ENCODE data around the gene CHST8. TPM values are rescaled to one million over a fixed set of nuclear protein-coding genes. Genes with fewer than 3 reads are reported as not detected.

CHST8 gene
- polyA plus RNA-seq, 1 donor, result 0.38 TPM

DNA sequence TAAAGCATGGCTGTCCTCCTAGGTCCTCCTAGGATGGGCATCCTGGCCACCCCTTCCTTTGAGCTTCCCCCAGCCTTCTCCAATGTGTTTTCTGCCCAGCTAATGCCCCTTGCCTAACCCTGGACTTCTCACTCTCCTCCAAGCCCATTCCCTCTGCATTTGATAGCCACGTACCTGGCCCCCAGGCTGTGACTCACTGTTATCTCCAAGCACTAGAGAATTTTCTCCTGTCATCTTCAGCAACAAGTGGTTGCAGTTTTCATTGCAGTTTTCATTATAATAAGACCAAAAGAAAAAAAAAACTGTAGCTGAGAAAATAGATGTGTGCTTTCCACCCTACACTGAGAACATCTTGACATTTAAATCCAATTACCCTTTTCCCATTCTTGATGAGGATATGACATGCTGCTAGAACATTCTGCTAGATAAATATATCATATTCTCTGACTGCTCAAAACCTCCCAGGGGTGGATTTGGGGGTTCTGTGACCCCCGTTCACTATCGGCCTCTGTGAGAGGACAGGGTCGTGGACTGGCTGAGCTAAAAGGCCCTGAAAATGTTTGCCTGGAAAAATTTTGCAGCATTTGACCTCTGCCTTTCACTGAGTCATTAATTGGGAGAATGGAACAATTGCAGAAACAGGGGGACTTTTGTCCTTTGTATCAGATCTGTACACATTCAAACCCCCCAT is 116.1 kb downstream of the CHST8 start:
- no peak for DNase-seq (ENCODE audit: low read depth)

GRCh38 chr19:33740811-33741396 is 119.2 kb downstream of the CHST8 start:
- DNase-seq (ENCODE audit: low read depth), result peak; percentile 22

- no peak for DNase-seq (ENCODE audit: low read depth)
Measured at GRCh38 chr19:33745297-33745696, 123.5 kb downstream of the CHST8 start.

- DNase-seq (ENCODE audit: low read depth), result no peak
Measured at GRCh38 chr19:33746159-33746558, 124.4 kb downstream of the CHST8 start.

GRCh38 chr19:33747273-33747672 is 125.5 kb downstream of the CHST8 start:
- no peak for DNase-seq (ENCODE audit: low read depth)

- DNase-seq (ENCODE audit: low read depth), result no peak
Measured at GRCh38 chr19:33748231-33748630, 126.5 kb downstream of the CHST8 start.

GRCh38 chr19:33749016-33749415 is 127.3 kb downstream of the CHST8 start:
- DNase-seq (ENCODE audit: low read depth), result no peak

GRCh38 chr19:33749619-33750175 is 127.9 kb downstream of the CHST8 start:
- no peak for DNase-seq (ENCODE audit: low read depth)

DNA sequence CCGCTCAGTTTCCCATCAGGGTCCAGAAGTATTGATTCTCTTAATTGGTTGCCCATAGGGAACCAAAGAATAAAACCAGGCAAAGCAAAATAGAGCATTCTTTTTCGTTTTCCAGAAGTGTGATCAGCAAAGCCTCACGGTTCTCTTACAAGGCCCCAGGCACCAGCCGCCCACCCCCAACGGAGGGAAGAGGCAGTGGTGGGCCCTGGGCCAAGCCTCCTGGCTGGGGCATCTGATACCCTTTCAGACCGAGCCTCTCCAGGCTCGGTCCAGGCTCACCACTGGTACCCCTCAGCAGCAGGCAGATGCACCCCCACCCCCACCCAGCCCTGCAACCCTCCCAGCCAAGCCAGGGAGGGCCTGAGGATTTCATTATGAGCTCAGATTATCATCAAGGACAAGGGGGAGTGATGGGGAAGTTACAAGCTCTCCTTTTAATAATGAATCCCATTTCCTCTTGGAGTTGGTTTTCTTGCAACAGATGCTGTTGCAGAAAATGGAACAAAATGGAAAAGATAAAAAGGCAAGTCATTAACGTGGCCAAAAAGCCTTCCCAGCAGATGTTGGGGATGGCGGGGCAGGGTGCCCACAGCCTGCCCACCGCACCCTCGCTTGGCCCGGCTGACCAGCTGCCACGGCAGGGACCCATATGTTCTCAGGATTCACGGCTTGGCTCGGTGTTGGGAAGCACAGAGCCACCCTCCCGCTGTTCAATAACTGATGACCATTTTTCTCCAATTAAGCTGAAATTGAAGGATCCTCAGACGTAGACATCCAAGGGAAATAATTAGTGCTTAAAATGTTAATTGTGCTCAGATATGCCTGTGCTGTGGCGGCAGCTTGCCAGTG is 129.1 kb downstream of the CHST8 start:
- DNase-seq (ENCODE audit: low read depth), result no peak

DNA sequence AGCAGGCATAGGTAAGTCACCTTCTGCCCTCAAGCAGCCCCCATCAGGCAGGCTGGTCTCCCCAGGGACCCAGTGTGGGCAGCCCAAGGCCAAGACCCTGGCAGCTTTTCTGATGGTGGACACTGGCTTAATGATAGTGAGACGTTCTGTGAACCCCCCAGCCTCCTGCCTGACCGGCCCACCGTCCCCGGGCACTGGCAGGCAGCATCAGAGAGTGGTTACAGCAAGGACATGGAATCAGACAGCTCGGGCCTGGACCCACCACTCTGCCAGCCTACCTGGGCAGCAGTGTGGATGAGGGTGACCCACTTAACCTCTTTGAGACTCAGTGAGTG is 129.7 kb downstream of the CHST8 start:
- no peak for DNase-seq (ENCODE audit: low read depth)

GRCh38 chr19:33752018-33752800 is 130.5 kb downstream of the CHST8 start:
- DNase-seq (ENCODE audit: low read depth), result no peak

- DNase-seq (ENCODE audit: low read depth), result no peak
Measured at GRCh38 chr19:33752945-33753344, 131.2 kb downstream of the CHST8 start.

DNA sequence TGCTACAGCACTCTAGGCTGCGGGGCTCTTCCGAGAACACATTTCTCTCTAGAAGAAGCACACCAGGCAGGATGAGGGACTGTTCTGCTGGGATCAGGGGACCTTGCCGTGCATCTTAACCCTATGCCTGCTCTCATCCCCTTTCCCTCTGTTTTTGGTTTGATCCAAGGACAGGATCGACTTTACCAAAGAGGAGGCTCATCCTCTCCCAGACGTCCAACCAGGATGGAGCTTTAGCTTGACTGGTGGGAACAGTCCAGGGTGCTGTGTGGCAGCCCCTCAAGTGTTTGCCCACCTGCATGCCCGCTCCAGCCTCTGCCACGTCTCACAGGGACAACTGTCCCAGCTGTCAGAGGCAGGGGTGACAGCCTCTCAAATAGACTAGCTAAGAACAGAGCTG is 132.6 kb downstream of the CHST8 start:
- DNase-seq (ENCODE audit: low read depth), result no peak

DNA sequence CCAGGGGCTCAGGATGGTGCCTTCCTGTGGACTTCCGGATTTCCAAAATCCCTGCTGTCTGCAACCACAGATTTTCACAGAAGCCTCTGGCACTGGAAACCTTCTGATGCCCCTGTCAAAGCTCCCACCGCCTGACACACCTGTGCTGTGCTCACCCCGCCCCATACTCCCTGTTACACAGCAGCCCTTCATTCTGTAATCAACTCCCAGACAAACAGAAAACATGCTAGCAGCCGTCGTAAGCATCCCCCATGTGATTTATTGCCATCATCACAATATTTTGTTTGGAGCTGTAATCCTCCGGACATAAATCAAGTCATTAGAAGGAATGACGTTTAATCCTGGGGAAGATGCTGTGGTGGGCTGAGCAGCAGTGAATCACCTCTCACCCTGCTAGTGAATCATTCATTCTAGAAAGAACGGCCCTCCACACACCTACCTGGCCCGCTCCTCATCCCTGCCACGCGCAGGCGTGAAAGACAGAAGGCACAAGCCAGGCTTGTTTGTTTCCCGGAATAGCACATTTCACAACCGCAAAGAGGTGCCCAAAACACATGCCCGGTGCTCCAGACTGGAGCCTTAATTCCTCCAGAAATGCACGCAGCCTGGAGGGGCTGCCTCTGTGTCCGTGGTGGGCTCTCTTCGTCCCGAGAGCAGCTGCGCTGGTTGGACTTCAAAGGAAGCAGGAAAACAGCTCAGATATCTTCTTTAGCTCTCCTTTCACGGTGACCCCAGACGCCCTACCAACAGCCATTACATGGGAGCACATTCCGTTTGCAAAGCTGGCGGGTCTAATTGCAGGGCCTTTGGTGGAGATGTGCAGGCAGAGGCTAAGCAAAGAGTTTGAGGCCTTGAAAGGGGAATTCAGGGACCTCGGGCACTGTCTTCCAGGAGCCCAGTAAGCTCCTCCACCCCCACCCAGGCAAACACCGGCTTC is 133.6 kb downstream of the CHST8 start:
- no peak for DNase-seq (ENCODE audit: low read depth)

- no peak for DNase-seq (ENCODE audit: low read depth)
Measured at GRCh38 chr19:33756177-33756576, 134.4 kb downstream of the CHST8 start.

DNA sequence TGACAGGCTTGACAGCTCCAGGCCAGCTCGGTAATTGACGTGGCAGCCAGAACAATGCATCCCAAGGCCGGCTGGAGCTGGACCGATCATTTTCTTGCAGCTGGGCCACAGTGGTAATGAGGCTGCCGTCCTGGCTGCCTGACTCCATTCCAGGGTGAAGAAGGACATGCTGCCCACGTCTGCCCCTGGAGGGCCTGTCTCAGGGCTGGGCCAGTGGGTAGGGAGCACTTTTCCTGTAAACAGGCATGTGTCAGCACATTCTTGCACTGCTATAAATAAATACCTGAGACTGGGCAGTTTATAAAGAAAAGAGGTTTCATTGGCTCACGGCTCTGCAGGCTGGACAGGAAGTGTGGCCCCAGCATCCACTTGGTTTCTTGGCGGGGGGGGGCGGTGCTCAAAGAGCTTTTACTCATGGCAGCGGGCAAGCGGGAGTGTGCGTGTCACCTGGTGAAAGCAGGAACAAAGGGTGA is 136.8 kb downstream of the CHST8 start:
- no peak for DNase-seq (ENCODE audit: low read depth)

DNA sequence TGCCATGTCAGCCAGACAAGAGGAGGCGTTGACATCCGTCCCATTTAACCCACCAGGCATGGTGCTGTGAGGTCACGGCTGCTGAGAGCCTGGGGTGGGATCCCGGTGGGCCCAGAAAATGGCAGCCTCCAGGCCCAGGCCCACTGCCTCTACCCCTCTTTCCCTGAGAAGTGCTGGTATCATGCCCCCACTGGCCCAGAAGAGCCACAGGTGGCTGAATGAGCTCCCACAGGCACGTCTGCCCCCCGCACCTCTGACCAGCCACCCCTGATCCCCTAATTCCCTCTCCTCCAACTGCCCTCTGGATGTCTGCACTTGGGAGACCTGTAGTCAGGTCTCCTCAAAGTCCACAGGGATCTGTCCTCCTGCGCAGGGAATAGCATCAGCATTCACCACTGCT is 137.6 kb downstream of the CHST8 start:
- DNase-seq (ENCODE audit: low read depth), result no peak

- DNase-seq (ENCODE audit: low read depth), result no peak
Measured at GRCh38 chr19:33763633-33764371, 142.0 kb downstream of the CHST8 start.

DNA sequence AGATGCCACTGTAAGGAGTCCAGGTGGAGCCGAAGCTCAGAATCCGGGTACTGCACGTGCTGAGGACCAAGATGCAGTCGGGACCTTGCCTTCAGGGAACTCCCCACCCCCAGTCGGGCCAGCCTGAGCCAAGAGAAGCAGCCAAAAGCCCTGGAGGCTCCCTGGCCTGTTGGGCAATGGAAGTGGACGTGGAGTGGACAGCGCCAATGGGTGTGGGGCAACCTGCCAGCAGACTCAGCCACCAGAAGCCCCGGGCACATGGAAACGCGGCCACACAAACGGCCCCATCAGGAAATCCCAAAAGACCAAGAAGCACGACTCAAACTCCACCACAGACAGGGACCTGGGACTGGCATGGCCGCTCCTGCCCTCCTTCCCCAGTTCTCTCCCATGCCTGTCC is 144.9 kb downstream of the CHST8 start:
- no peak for DNase-seq (ENCODE audit: low read depth)

GRCh38 chr19:33767898-33768413 is 146.2 kb downstream of the CHST8 start:
- no peak for DNase-seq (ENCODE audit: low read depth)
